Kidney epithelial cell (primary cell): ENCODE measurements around the gene TTC12. TPM values are rescaled to one million over a fixed set of nuclear protein-coding genes. Genes with fewer than 3 reads are reported as not detected.

Experiments used
- DNase-seq: peaks from one replicate; pipeline ENCODE4 v3.0.0-alpha.2; 2010; ENCODE audit warnings: low read depth
- H3K27me3 ChIP-seq: 2 replicates; pipeline ENCODE4 v1.6.0; 2011; ENCODE audit warnings: low read length; ENCODE audit not compliant: control insufficient read depth, insufficient read depth
- H3K36me3 ChIP-seq: 2 replicates; pipeline ENCODE4 v1.5.1; 2011; ENCODE audit warnings: low read length; ENCODE audit not compliant: control insufficient read depth, insufficient read depth
- H3K4me3 ChIP-seq: 2 replicates; pipeline ENCODE4 v1.5.1; 2011; ENCODE audit warnings: low read depth, mild to moderate bottlenecking, control low read depth, low read length
- CTCF ChIP-seq: IDR thresholded peaks from 2 replicates; pipeline ENCODE4 v1.5.1; 2011; ENCODE audit warnings: mild to moderate bottlenecking, moderate library complexity, low read length, control low read depth, inconsistent platforms; ENCODE audit not compliant: insufficient read depth, poor library complexity, severe bottlenecking
- total RNA-seq: library from RNA; depleted of rRNA; stranded (reverse); fragments of >200 nt; gene quantifications from 2 replicates; pipeline ENCODE4 v1.2.3, GENCODE V29; 2015

Gene TTC12
- total RNA-seq, 1 donor from 2014 or later: 17.1 TPM

GRCh38 chr11:113286509-113287497 is 27.6 kb upstream of the TTC12 start:
- Histone ChIP-seq H3K36me3 (no peaks in the 10 kb centered on the region), H3K4me3 (no peak overlapping the region), H3K27me3 (no peaks in the 10 kb centered on the region)
- TF ChIP-seq CTCF: no peak
- DNase-seq: no peak

- Histone ChIP-seq H3K36me3 (no peaks in the 10 kb centered on the region), H3K4me3 (no peak overlapping the region), H3K27me3 (no peaks in the 10 kb centered on the region)
- no peak for TF ChIP-seq CTCF
- DNase-seq: no peak
These were observed 26.6 kb upstream of the TTC12 start for GRCh38 chr11:113287801-113288200.

- DNase-seq: no peak
These were observed 26.0 kb upstream of the TTC12 start for GRCh38 chr11:113288286-113288863.

DNA sequence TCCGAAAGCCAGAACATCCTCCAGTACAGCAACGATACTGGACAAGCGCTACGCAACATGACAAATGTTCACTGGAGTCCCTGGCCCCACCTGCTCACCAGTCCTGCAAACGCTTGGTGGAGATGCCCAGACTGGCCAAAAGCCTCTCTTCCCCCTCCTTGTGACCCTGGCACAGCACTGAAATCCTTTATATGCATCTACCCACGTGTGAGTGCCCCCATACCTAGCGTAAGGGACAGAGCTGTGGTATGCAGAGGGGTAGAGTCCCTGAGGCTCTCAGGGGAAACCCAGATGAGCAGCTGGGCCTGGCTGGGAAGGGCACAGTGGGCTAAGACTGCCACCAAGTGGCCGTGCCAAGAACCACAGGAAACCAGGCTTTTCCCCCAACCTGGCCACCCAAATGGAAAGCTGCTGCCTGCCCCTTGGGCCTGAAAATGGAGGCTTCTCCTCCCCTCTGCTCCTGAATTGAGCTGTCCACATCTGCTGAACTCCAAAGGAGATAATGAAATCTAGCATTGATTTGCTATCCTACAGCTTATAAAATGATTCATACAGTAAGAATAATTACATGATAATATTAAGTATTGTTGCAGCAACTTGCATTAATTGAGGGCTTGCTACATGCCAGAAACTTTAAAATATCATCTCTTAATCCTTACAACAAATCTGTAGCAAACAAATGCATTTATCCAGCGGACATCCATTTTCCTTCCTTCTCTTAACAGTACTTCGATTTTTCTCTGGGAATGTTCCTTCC is 24.8 kb upstream of the TTC12 start:
- H3K36me3 ChIP-seq: no peaks in the 10 kb centered on the region
- H3K4me3 ChIP-seq: no peak overlapping the region
- TF ChIP-seq CTCF: peak; percentile 92
- DNase-seq: no peak
- no peaks in the 10 kb centered on the region for H3K27me3 ChIP-seq

More at GRCh38 chr11:113288286-113288863, 26.0 kb upstream of the TTC12 start:
- Histone ChIP-seq H3K36me3 (no peaks in the 10 kb centered on the region), H3K4me3 (no peak overlapping the region), H3K27me3 (no peaks in the 10 kb centered on the region)
- no peak for TF ChIP-seq CTCF

DNA sequence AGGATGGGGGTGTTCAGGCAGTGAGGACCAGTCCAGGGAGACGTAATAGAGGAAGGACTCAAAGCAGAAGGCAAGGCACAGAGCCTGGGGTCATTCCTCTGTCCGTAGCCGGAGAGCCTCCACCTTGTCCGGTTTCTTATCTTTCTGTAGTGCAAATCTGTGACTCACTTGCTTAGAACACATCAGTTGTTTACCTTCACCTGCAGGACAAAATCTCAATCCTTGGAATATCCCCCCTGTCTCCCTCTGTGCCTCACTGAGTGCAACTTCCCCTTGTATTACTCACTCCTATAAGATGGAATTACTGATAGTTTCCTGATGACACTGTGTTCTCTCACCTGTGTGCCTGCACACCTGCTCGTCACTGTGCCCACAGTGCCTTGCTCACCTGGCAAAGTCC is 20.4 kb upstream of the TTC12 start:
- Histone ChIP-seq H3K4me3 (no peak overlapping the region), H3K36me3 (no peaks in the 10 kb centered on the region), H3K27me3 (no peaks in the 10 kb centered on the region)
- DNase-seq: no peak
- no peak for TF ChIP-seq CTCF
